PFSK-1 (cell line): ENCODE measurements around the gene SLC12A9.

Experiments used
- POLR2AphosphoS5 ChIP-seq: IDR thresholded peaks from 2 replicates; pipeline ENCODE4 v1.6.1; 2012; ENCODE audit warnings: low read depth, mild to moderate bottlenecking, control low read depth, low read length, moderate library complexity
- REST ChIP-seq, 2 experiments: IDR thresholded peaks; 2 replicates each; pipeline versions ENCODE4 v1.6.1 to v1.8.0; 2011 to 2012; ENCODE audit warnings: low read depth in 2 of 2, low read length in 2 of 2, control low read depth in 1 of 2, inconsistent platforms in 1 of 2, mild to moderate bottlenecking in 1 of 2, moderate library complexity in 1 of 2; ENCODE audit not compliant: insufficient read depth in 1 of 2
- TAF1 ChIP-seq: IDR thresholded peaks from 2 replicates; pipeline ENCODE4 v1.6.1; 2012; ENCODE audit warnings: low read length, control low read depth, borderline replicate concordance; ENCODE audit not compliant: insufficient read depth

DNA sequence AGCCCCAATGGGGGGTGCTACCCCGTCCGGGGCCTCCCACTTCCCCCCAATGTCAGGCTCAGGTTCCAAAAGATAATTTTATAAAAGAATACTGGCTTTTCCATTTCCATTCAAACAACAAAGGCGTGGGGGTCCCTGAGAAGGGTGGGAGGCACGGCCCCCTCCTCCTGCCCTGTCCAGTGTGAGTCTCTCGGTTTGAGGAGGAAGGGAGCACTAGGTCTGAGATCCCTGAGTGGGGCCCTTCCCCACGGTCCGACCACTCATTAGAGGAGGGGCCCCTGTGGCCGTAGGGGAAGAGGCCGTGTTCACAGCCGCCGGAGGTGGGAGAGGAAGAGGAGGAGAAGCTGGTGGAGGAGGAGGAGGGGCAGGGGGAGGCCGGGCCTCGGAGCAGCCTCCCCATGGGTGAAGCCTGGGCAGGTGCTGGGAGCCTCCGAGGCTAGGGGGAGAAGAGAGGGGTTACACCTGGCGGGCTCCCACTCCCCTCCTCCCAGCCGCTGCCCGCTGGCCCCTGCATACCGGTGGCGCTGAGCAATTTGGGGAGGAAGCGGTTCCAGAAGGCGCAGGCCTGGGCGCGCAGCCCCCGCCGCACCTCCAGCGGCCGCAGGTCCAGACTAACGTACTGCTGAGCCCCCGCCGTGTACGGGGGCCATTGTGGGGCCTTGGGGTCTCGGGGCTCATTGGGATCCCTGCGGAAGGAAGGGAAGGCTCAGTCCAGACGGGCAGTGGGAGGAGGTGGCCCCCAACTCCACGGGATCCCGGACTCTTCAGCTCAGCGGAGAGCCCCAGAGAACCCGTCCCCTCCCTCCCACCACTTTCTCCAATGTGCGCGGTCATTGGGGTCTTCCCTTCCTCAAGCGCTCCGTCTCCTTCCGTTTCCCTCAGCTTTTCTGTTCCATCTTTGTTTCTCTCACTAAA, 38.4 kb downstream of the SLC12A9 start:
- TF ChIP-seq REST (IDR thresholded peaks at IDR 0.05; ENCODE audit: insufficient read depth in 1 of 2, low read depth in 2 of 2, low read length in 2 of 2), result no peak
- peak; percentile 23; the same call in 1 of the 2 replicates for TF ChIP-seq POLR2AphosphoS5
- TF ChIP-seq TAF1, result no peak
